Urinary bladder (tissue), 4 donors: ENCODE measurements around the gene CDK10. TPM values are rescaled to one million over a fixed set of nuclear protein-coding genes. Genes with fewer than 3 reads are reported as not detected.

Source experiments
- DNase-seq: peaks from one replicate; pipeline ENCODE4 v3.0.0-alpha.2; 2015; ENCODE audit errors: extremely low spot score
- H3K27ac ChIP-seq: one replicate; pipeline ENCODE4 v1.5.1; 2013; ENCODE audit warnings: low read depth, mild to moderate bottlenecking, moderate library complexity
- H3K36me3 ChIP-seq: one replicate; pipeline ENCODE4 v1.6.1; 2013; ENCODE audit warnings: mild to moderate bottlenecking, moderate library complexity; ENCODE audit not compliant: insufficient read depth
- H3K4me1 ChIP-seq: one replicate; pipeline ENCODE4 v1.6.1; 2013; ENCODE audit warnings: mild to moderate bottlenecking, moderate library complexity; ENCODE audit not compliant: insufficient read depth
- H3K4me3 ChIP-seq: one replicate; pipeline ENCODE4 v1.5.1; 2013; ENCODE audit warnings: low read depth, low read length
- WGBS: extraction: QIAGEN DNeasy Blood & Tissue Kit; methylation state at CpG from one replicate; pipeline ENCODE4 v1.1.7; 2013; 5-methylcytosine and 5-hydroxymethylcytosine counted together
- polyA plus RNA-seq: library from polyadenylated mRNA; stranded (reverse); fragments of 200-250 nt; gene quantifications from one replicate; pipeline ENCODE4 v1.2.3, GENCODE V29; 2013
- total RNA-seq: library from RNA; depleted of rRNA; stranded (reverse); fragments of >200 nt; gene quantifications from one replicate; pipeline ENCODE4 v1.2.3, GENCODE V29; 2014
- donor health status: healthy with polysubstance abuse.
- donor health status: healthy.

Gene CDK10
- total and polyA plus RNA-seq, 2 donors, result 31.9 to 58.5 TPM

- Histone ChIP-seq H3K27ac (peak overlapping the region; percentile 76), H3K36me3 (no peaks in the 10 kb centered on the region), H3K4me3 (peak overlapping the region; percentile 65), H3K4me1 (no peaks in the 10 kb centered on the region)
- under 1% methylated on average over 29 of the region's 29 CpGs for WGBS
- no peak for DNase-seq
Observed at GRCh38 chr16:89720551-89720812, 34.0 kb downstream of the CDK10 start.

DNA sequence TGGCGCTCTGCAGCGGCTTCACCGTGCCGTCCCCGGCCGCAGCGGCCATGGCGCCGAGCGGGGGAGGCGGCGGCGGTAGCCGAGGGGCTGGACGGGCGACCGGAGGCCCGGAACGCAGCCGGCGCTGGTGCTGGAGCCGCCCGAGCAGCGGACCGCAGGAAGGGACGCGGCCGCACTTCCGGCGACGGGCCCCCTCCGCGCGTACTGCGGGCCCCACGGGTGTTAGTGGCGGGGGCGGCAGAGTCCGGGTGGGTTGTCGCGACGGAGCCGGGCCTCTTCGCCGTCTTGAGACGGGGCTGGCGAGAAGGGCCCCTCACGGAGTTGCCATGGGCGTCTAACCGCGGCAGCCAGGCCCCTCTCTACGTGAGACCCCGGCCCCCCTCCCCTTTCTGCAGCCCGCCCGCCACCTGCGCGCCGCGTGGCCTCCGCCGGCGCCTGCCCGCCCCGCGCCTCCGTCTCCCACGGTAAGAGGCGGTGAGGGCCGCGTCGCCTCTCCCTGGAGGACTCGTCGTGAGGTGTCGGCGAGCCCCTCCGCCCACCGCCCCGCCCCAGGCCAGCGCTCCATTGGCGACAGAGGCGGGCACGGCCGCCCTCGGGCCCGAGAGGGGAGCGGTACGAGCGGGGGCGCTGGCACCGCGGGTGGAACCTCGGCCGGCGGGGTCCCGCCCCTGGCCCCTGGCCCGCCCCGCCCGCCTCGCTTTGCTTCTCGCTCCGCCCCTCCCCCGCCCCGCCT lies 34.5 kb downstream of the CDK10 start, which contains the start of the genes VPS9D1 and ZNF276:
TSS of gene VPS9D1 (minus strand) at position 86 of the 733 bp plus-strand sequence. CDS start at position 49, 37 bp downstream.
TSS of gene ZNF276 (plus strand) at position 725 of the 733 bp plus-strand sequence. CDS start 104 bp downstream, outside the sequence.
- Histone ChIP-seq H3K27ac (peak within 1 kb of the TSS; percentile 96), H3K4me3 (peak within 1 kb of the TSS; percentile 65), H3K36me3 (no peaks in the 10 kb centered on the region), H3K4me1 (no peaks in the 10 kb centered on the region)
- under 1% methylated on average over 103 of the region's 103 CpGs for WGBS
- no peak for DNase-seq

GRCh38 chr16:89721546-89722391 lies 35.3 kb downstream of the CDK10 start:
- Histone ChIP-seq H3K27ac (peak overlapping the region; percentile 89), H3K4me3 (peak overlapping the region; percentile 65), H3K36me3 (no peaks in the 10 kb centered on the region), H3K4me1 (no peaks in the 10 kb centered on the region)
- WGBS, result under 1% methylated on average over 112 of the region's 112 CpGs
- DNase-seq, result no peak

GRCh38 chr16:89722392-89723278 lies 36.1 kb downstream of the CDK10 start:
- Histone ChIP-seq H3K36me3 (no peaks in the 10 kb centered on the region), H3K4me3 (peak overlapping the region; percentile 65), H3K4me1 (no peaks in the 10 kb centered on the region), H3K27ac (peak overlapping the region; percentile 89)
- WGBS, result 40% methylated on average over 56 of the region's 56 CpGs
- no peak for DNase-seq

DNA sequence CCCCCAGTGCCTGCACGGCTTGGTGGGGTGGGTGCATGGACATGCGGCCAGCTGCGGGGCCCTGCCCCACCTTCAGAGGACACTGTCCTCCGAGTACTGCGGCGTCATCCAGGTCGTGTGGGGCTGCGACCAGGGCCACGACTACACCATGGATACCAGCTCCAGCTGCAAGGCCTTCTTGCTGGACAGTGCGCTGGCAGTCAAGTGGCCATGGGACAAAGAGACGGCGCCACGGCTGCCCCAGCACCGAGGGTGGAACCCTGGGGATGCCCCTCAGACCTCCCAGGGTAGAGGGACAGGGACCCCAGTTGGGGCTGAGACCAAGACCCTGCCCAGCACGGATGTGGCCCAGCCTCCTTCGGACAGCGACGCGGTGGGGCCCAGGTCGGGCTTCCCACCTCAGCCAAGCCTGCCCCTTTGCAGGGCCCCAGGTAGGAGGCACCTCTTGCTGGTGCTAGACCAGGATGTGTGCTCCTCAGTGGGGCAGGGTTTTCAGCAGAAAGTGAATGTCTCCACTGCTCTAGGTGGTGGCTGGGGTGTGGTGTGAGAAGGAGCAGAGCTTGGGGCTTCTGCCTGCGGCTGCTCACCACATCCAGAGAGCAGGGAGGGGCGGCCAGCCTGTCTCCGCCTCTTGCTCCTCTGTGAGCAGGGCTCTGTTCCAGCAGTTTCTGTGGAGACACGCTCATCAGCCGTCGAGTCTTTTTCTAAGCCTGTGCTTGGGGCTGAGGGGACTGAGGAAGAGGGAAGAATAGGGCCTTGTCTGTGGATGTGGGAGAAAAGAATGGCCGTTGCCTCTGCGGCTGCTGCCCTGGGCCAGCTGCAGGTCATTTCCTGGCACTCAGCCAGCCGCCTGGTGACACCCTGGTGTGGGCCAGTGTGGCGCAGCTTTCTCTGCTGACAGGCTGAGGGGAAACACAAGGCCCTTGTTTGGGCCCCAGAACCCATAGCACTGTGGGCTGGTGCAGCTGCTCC lies 37.1 kb downstream of the CDK10 start:
- Histone ChIP-seq H3K36me3 (no peaks in the 10 kb centered on the region), H3K4me3 (peak overlapping the region; percentile 2), H3K4me1 (no peaks in the 10 kb centered on the region), H3K27ac (no peak overlapping the region)
- WGBS, result 76% methylated on average over 30 of the region's 30 CpGs
- DNase-seq, result no peak

DNA sequence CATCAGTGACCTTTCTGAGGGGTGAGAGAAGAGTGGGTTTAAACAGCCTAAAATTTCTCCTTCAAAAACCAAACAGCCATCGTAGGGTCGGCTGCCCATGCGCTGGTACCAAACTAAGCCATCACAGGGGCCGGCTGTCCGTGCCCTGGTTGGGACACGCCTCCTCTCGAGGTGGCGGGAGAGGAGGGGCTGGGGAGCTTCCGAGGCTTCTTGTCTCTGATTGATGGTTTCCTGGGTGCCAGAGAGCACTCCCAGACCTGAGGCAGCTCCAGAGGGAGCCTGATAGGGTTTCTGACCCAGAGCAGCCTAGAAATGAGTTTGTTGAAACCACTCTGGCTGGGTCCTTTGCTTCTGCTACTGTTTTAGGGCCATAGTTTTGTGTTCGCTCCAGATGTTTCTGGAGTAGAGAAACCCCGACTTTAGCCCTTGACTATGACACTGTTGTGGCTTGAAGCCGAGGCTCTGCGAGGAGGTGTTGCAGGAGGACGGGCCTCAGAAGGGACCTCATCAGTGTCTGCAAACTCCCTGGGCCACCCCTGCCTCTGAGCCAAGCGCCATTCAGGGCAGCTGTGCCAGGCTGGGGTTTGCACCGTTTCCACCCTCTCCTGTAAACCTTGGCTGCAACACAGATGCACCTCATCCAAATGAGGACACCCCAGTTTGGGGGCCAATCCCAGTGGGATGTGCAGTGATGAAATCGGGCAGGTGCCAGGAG lies 41.1 kb downstream of the CDK10 start:
- Histone ChIP-seq H3K27ac (no peak overlapping the region), H3K4me1 (no peaks in the 10 kb centered on the region), H3K36me3 (peaks cover 5% of the 10 kb centered on the region), H3K4me3 (no peak overlapping the region)
- WGBS, result 85% methylated on average over 17 of the region's 17 CpGs
- no peak for DNase-seq

GRCh38 chr16:89729293-89729692 lies 42.8 kb downstream of the CDK10 start:
- Histone ChIP-seq H3K27ac (no peak overlapping the region), H3K4me1 (no peaks in the 10 kb centered on the region), H3K36me3 (peaks cover 7% of the 10 kb centered on the region), H3K4me3 (no peak overlapping the region)
- WGBS, result 93% methylated on average over 18 of the region's 18 CpGs
- no peak for DNase-seq

DNA sequence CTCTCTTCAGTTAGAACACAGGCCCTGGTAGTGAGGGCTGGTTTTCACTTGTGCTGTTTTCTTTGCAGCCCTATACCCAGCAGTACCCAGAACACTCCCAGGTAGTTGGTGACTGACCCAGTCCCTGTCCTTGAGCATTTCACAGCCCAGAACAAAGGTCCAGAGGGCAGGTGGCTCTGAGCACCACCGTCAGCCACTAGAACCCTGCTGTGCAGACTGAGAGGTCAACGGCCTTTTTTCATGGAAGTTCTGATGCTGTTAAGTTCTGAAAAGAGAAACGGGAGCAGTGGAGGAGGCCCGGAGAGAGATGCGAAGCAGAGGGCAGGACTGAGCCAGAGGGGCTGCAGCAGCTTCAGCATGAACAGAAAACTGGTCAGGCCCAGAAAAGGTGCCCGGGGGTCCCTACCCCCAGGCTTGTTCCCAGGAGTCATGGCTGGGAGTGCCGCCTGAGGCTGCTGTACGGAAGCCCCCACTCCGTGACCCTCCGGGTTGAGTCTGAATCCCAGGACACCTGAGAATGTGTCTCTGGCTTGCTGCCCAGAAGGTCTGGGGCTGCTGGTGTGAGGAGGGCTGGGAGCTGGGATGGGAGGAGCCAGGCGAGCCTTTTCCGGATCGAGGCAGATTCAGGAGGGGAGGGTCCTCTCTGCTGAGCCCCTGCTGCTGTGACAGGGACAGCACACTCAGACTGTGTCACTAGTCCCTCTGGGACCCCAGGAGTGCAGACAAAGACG lies 43.5 kb downstream of the CDK10 start:
- DNase-seq, result no peak
- 58% methylated on average over 14 of the region's 14 CpGs for WGBS
- peaks cover 7% of the 10 kb centered on the region for H3K36me3 ChIP-seq
- H3K4me1 ChIP-seq, result no peaks in the 10 kb centered on the region
- no peak overlapping the region for H3K27ac ChIP-seq
- H3K4me3 ChIP-seq, result no peak overlapping the region

DNA sequence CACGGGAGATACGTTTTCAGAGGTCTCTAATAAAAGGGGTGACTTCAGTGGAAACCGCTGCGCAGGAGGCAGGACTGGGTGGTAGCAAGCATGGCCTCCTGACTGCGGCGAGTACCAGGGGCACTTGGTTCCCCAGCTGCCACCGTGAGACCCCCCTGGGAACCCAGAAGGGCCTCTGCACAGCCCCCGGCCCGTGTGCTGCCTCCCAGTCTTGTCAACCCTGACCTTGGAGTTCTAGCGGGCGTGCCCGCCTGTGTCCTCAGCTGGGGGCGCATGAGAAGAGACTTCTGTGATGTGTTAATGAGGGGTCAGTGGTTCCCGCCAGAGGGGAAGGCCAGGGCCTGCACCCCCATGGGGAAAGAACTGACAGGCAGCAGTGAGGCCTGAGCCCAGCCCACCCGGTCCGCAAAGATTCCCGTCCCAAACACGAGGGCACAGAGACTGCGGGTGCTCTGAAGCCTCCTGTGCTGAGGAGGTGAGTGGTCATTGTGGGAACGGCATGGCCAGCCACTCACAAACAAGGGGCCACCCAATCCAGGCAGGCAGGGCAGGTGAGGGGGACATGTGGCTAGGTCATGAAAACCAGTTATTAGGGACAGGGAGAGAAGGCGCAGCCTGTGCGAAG lies 44.2 kb downstream of the CDK10 start:
- peaks cover 7% of the 10 kb centered on the region for H3K36me3 ChIP-seq
- 81% methylated on average over 22 of the region's 22 CpGs for WGBS
- H3K4me1 ChIP-seq, result no peaks in the 10 kb centered on the region
- no peak overlapping the region for H3K4me3 ChIP-seq
- H3K27ac ChIP-seq, result no peak overlapping the region
- DNase-seq, result no peak

GRCh38 chr16:89732142-89732917 lies 45.8 kb downstream of the CDK10 start:
- Histone ChIP-seq H3K27ac (no peak overlapping the region), H3K4me3 (no peak overlapping the region), H3K36me3 (peaks cover 7% of the 10 kb centered on the region), H3K4me1 (no peaks in the 10 kb centered on the region)
- DNase-seq, result no peak
- 90% methylated on average over 24 of the region's 24 CpGs for WGBS

DNA sequence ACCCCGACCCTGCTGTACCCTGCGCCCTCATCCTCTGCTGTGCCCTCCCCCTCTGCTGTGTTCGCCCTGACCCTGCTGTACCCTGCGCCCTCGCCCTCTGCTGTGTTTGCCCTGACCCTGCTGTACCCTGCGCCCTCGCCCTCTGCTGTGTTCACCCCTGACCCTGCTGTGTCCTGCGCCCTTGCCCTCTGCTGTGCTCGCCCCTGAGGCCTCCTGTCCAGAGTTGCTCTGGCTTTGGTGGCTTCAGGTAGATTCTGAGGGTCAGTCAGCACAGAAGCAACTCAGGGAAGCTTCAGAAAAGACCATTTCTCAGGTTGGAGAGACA lies 46.4 kb downstream of the CDK10 start:
- Histone ChIP-seq H3K4me3 (no peak overlapping the region), H3K36me3 (peaks cover 7% of the 10 kb centered on the region), H3K27ac (no peak overlapping the region), H3K4me1 (no peaks in the 10 kb centered on the region)
- WGBS, result 96% methylated on average over 9 of the region's 9 CpGs
- DNase-seq, result no peak
